GM19395 (cell line): Measurements from ENCODE around the gene ST8SIA2.
"Not testable (repeated sequence)": the region's sequence is repeated elsewhere in the genome, so short reads cannot be mapped to it uniquely, and the experiment has no call there.

Experiments
- ATAC-seq: cut with Tn5 transposase; IDR thresholded peaks from one replicate; pipeline ENCODE4 v1.9.1; 2021; ENCODE audit warnings: mild to moderate bottlenecking, moderate library complexity; ENCODE audit not compliant: unreplicated experiment

The ST8SIA2 gene

GRCh38 chr15:92435145-92435544 is 41.5 kb downstream of the ST8SIA2 start:
- no peak for ATAC-seq

- no peak for ATAC-seq
These were observed 44.8 kb downstream of the ST8SIA2 start for GRCh38 chr15:92438471-92438870.

- no peak for ATAC-seq
These were observed 49.7 kb downstream of the ST8SIA2 start for GRCh38 chr15:92443381-92443780.

GRCh38 chr15:92444631-92445030 is 51.0 kb downstream of the ST8SIA2 start:
- ATAC-seq = no peak

GRCh38 chr15:92448370-92448769 is 54.7 kb downstream of the ST8SIA2 start:
- no peak for ATAC-seq

GRCh38 chr15:92449476-92449875 is 55.8 kb downstream of the ST8SIA2 start:
- ATAC-seq = no peak

- ATAC-seq = no peak
These were observed 57.6 kb downstream of the ST8SIA2 start for GRCh38 chr15:92451225-92451825.

- no peak for ATAC-seq
These were observed 58.5 kb downstream of the ST8SIA2 start for GRCh38 chr15:92452143-92452542.

GRCh38 chr15:92453607-92454006 is 59.9 kb downstream of the ST8SIA2 start:
- no peak for ATAC-seq

- no peak for ATAC-seq
These were observed 60.9 kb downstream of the ST8SIA2 start for GRCh38 chr15:92454555-92455105.

GRCh38 chr15:92455271-92455670 is 61.6 kb downstream of the ST8SIA2 start:
- no peak for ATAC-seq

- no peak for ATAC-seq
These were observed 63.9 kb downstream of the ST8SIA2 start for GRCh38 chr15:92457471-92458041.

GRCh38 chr15:92460023-92460422 is 66.3 kb downstream of the ST8SIA2 start:
- no peak for ATAC-seq

- no peak for ATAC-seq
These were observed 68.9 kb downstream of the ST8SIA2 start for GRCh38 chr15:92462424-92463125.

- ATAC-seq = no peak
These were observed 69.7 kb downstream of the ST8SIA2 start for GRCh38 chr15:92463352-92463751.

GRCh38 chr15:92463826-92464225 is 70.1 kb downstream of the ST8SIA2 start:
- no peak for ATAC-seq

GRCh38 chr15:92466834-92467233 is 73.2 kb downstream of the ST8SIA2 start:
- no peak for ATAC-seq

- ATAC-seq = no peak
These were observed 73.6 kb downstream of the ST8SIA2 start for GRCh38 chr15:92467245-92467644.

- ATAC-seq = no peak
These were observed 75.3 kb downstream of the ST8SIA2 start for GRCh38 chr15:92468991-92469390.

- no peak for ATAC-seq
These were observed 77.6 kb downstream of the ST8SIA2 start for GRCh38 chr15:92471288-92471687.

- no peak for ATAC-seq
These were observed 80.1 kb downstream of the ST8SIA2 start for GRCh38 chr15:92473756-92474155.

GRCh38 chr15:92479730-92480129 is 86.0 kb downstream of the ST8SIA2 start:
- ATAC-seq = not testable (repeated sequence)
